ENCODE measurements around the gene NKTR. TPM values are rescaled to one million over a fixed set of nuclear protein-coding genes. Genes with fewer than 3 reads are reported as not detected.

Gene NKTR
- total RNA-seq, 1 donor from 2014 or later = 80.9 TPM

GRCh38 chr3:42663581-42664437 lies 63.3 kb downstream of the NKTR start:
- peaks cover 2% of the 10 kb centered on the region for H3K9me3 Mint-ChIP-seq
- no peaks in the 10 kb centered on the region for H3K27me3 Mint-ChIP-seq
- H3K36me3 Mint-ChIP-seq (ENCODE audit: low read depth) = no peaks in the 10 kb centered on the region
- intact Hi-C loops (cut with micrococcal nuclease) = no loop called here
- no peak overlapping the region for H3K4me3 Mint-ChIP-seq
- H3K4me1 Mint-ChIP-seq = no peaks in the 10 kb centered on the region
- DNase-seq = no peak
- H3K27ac Mint-ChIP-seq = no peak overlapping the region

GRCh38 chr3:42664438-42664803 lies 63.9 kb downstream of the NKTR start:
- H3K4me1 Mint-ChIP-seq = no peaks in the 10 kb centered on the region
- no peaks in the 10 kb centered on the region for H3K36me3 Mint-ChIP-seq (ENCODE audit: low read depth)
- no peaks in the 10 kb centered on the region for H3K27me3 Mint-ChIP-seq
- DNase-seq = no peak
- H3K9me3 Mint-ChIP-seq = peaks cover 4% of the 10 kb centered on the region
- intact Hi-C loops (cut with micrococcal nuclease) = no loop called here
- no peak overlapping the region for H3K4me3 Mint-ChIP-seq
- H3K27ac Mint-ChIP-seq = no peak overlapping the region

- H3K27ac Mint-ChIP-seq = no peak overlapping the region
- no peaks in the 10 kb centered on the region for H3K27me3 Mint-ChIP-seq
- intact Hi-C loops (cut with micrococcal nuclease) = no loop called here
- DNase-seq = no peak
- H3K9me3 Mint-ChIP-seq = peaks cover 4% of the 10 kb centered on the region
- no peaks in the 10 kb centered on the region for H3K4me1 Mint-ChIP-seq
- no peak overlapping the region for H3K4me3 Mint-ChIP-seq
- H3K36me3 Mint-ChIP-seq (ENCODE audit: low read depth) = no peaks in the 10 kb centered on the region
These were observed 64.8 kb downstream of the NKTR start for GRCh38 chr3:42665050-42665878.

- Mint-ChIP-seq H3K27me3 (no peaks in the 10 kb centered on the region), H3K4me1 (no peaks in the 10 kb centered on the region), H3K27ac (no peak overlapping the region), H3K36me3 (ENCODE audit: low read depth) (no peaks in the 10 kb centered on the region), H3K9me3 (peaks cover 4% of the 10 kb centered on the region), H3K4me3 (no peak overlapping the region)
- intact Hi-C loops (cut with micrococcal nuclease) = no loop called here
- DNase-seq = no peak
These were observed 65.5 kb downstream of the NKTR start for GRCh38 chr3:42666022-42666421.

GRCh38 chr3:42666577-42666998 lies 66.1 kb downstream of the NKTR start:
- peaks cover 4% of the 10 kb centered on the region for H3K9me3 Mint-ChIP-seq
- no peaks in the 10 kb centered on the region for H3K36me3 Mint-ChIP-seq (ENCODE audit: low read depth)
- H3K27ac Mint-ChIP-seq = no peak overlapping the region
- no peaks in the 10 kb centered on the region for H3K4me1 Mint-ChIP-seq
- no peaks in the 10 kb centered on the region for H3K27me3 Mint-ChIP-seq
- no peak overlapping the region for H3K4me3 Mint-ChIP-seq
- DNase-seq = no peak
- intact Hi-C loops (cut with micrococcal nuclease) = no loop called here

- H3K36me3 Mint-ChIP-seq (ENCODE audit: low read depth) = no peaks in the 10 kb centered on the region
- no peak overlapping the region for H3K4me3 Mint-ChIP-seq
- H3K27me3 Mint-ChIP-seq = no peaks in the 10 kb centered on the region
- intact Hi-C loops (cut with micrococcal nuclease) = no loop called here
- DNase-seq = no peak
- H3K9me3 Mint-ChIP-seq = peaks cover 4% of the 10 kb centered on the region
- no peak overlapping the region for H3K27ac Mint-ChIP-seq
- no peaks in the 10 kb centered on the region for H3K4me1 Mint-ChIP-seq
These were observed 66.6 kb downstream of the NKTR start for GRCh38 chr3:42667096-42667522.

- intact Hi-C loops (cut with micrococcal nuclease) = no loop called here
- Mint-ChIP-seq H3K27ac (no peak overlapping the region), H3K4me1 (no peaks in the 10 kb centered on the region), H3K9me3 (peaks cover 4% of the 10 kb centered on the region), H3K36me3 (ENCODE audit: low read depth) (no peaks in the 10 kb centered on the region), H3K4me3 (no peak overlapping the region), H3K27me3 (peaks cover 4% of the 10 kb centered on the region)
- DNase-seq = no peak
These were observed 67.3 kb downstream of the NKTR start for GRCh38 chr3:42667523-42668412.

- no peak overlapping the region for H3K27ac Mint-ChIP-seq
- H3K4me3 Mint-ChIP-seq = no peak overlapping the region
- no peaks in the 10 kb centered on the region for H3K36me3 Mint-ChIP-seq (ENCODE audit: low read depth)
- intact Hi-C loops (cut with micrococcal nuclease) = no loop called here
- peaks cover 4% of the 10 kb centered on the region for H3K9me3 Mint-ChIP-seq
- DNase-seq = no peak
- peaks cover 4% of the 10 kb centered on the region for H3K27me3 Mint-ChIP-seq
- H3K4me1 Mint-ChIP-seq = no peaks in the 10 kb centered on the region
These were observed 67.9 kb downstream of the NKTR start for GRCh38 chr3:42668413-42668760.

- H3K4me1 Mint-ChIP-seq = no peaks in the 10 kb centered on the region
- DNase-seq = no peak
- no peak overlapping the region for H3K4me3 Mint-ChIP-seq
- intact Hi-C loops (cut with micrococcal nuclease) = no loop called here
- H3K9me3 Mint-ChIP-seq = peaks cover 4% of the 10 kb centered on the region
- H3K36me3 Mint-ChIP-seq (ENCODE audit: low read depth) = no peaks in the 10 kb centered on the region
- peaks cover 5% of the 10 kb centered on the region for H3K27me3 Mint-ChIP-seq
- H3K27ac Mint-ChIP-seq = no peak overlapping the region
These were observed 68.3 kb downstream of the NKTR start for GRCh38 chr3:42668793-42669217.

- H3K27me3 Mint-ChIP-seq = peaks cover 11% of the 10 kb centered on the region
- DNase-seq = no peak
- no peak overlapping the region for H3K27ac Mint-ChIP-seq
- no peak overlapping the region for H3K4me3 Mint-ChIP-seq
- no peaks in the 10 kb centered on the region for H3K4me1 Mint-ChIP-seq
- intact Hi-C loops (cut with micrococcal nuclease) = no loop called here
- no peaks in the 10 kb centered on the region for H3K36me3 Mint-ChIP-seq (ENCODE audit: low read depth)
- H3K9me3 Mint-ChIP-seq = peaks cover 4% of the 10 kb centered on the region
These were observed 69.6 kb downstream of the NKTR start for GRCh38 chr3:42670051-42670576.

GRCh38 chr3:42670670-42671069 lies 70.2 kb downstream of the NKTR start:
- H3K27ac Mint-ChIP-seq = no peak overlapping the region
- no peaks in the 10 kb centered on the region for H3K36me3 Mint-ChIP-seq (ENCODE audit: low read depth)
- H3K27me3 Mint-ChIP-seq = peaks cover 11% of the 10 kb centered on the region
- no peak for DNase-seq
- H3K4me3 Mint-ChIP-seq = no peak overlapping the region
- intact Hi-C loops (cut with micrococcal nuclease) = no loop called here
- peaks cover 4% of the 10 kb centered on the region for H3K9me3 Mint-ChIP-seq
- H3K4me1 Mint-ChIP-seq = no peaks in the 10 kb centered on the region

- H3K27ac Mint-ChIP-seq = no peak overlapping the region
- peaks cover 14% of the 10 kb centered on the region for H3K9me3 Mint-ChIP-seq
- peaks cover 11% of the 10 kb centered on the region for H3K27me3 Mint-ChIP-seq
- H3K4me1 Mint-ChIP-seq = no peaks in the 10 kb centered on the region
- no peaks in the 10 kb centered on the region for H3K36me3 Mint-ChIP-seq (ENCODE audit: low read depth)
- intact Hi-C loops (cut with micrococcal nuclease) = no loop called here
- H3K4me3 Mint-ChIP-seq = no peak overlapping the region
- no peak for DNase-seq
These were observed 72.0 kb downstream of the NKTR start for GRCh38 chr3:42672515-42672914.

- H3K4me3 Mint-ChIP-seq = no peak overlapping the region
- H3K27ac Mint-ChIP-seq = no peak overlapping the region
- no peaks in the 10 kb centered on the region for H3K36me3 Mint-ChIP-seq (ENCODE audit: low read depth)
- intact Hi-C loops (cut with micrococcal nuclease) = no loop called here
- no peak for DNase-seq
- peaks cover 17% of the 10 kb centered on the region for H3K9me3 Mint-ChIP-seq
- no peaks in the 10 kb centered on the region for H3K4me1 Mint-ChIP-seq
- H3K27me3 Mint-ChIP-seq = peaks cover 11% of the 10 kb centered on the region
These were observed 72.6 kb downstream of the NKTR start for GRCh38 chr3:42673082-42673481.
